ENCODE data around the gene CHMP4B. TPM values are rescaled to one million over a fixed set of nuclear protein-coding genes. Genes with fewer than 3 reads are reported as not detected.

Gene CHMP4B
- total and polyA plus RNA-seq, 3 donors from 2014 or later, result 98.3 to 114 (median 102) TPM

GRCh38 chr20:33832103-33832804 is 21.1 kb downstream of the CHMP4B start:
- intact Hi-C loops (cut with DNase I; ENCODE audit: low total_unique reads), result no loop called here
- Histone ChIP-seq H3K4me1 (peaks cover 69% of the 10 kb centered on the region), H3K27ac (peak overlapping the region; percentile 34 to 61), H3K4me3 (no peak overlapping the region), H3K27me3 (no peaks in the 10 kb centered on the region), H3K9me3 (no peaks in the 10 kb centered on the region), H3K36me3 (ENCODE audit: low read depth, missing control alignments) (no peaks in the 10 kb centered on the region)
- 41 to 46% methylated on average over 11 of the region's 11 CpGs for WGBS, 2 donors
- DNase-seq, result peak; percentile 35
- no peak for TF ChIP-seq POLR2A (IDR thresholded peaks at IDR 0.05)
- TF ChIP-seq, protein P1, sequence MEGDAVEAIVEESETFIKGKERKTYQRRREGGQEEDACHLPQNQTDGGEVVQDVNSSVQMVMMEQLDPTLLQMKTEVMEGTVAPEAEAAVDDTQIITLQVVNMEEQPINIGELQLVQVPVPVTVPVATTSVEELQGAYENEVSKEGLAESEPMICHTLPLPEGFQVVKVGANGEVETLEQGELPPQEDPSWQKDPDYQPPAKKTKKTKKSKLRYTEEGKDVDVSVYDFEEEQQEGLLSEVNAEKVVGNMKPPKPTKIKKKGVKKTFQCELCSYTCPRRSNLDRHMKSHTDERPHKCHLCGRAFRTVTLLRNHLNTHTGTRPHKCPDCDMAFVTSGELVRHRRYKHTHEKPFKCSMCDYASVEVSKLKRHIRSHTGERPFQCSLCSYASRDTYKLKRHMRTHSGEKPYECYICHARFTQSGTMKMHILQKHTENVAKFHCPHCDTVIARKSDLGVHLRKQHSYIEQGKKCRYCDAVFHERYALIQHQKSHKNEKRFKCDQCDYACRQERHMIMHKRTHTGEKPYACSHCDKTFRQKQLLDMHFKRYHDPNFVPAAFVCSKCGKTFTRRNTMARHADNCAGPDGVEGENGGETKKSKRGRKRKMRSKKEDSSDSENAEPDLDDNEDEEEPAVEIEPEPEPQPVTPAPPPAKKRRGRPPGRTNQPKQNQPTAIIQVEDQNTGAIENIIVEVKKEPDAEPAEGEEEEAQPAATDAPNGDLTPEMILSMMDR (IDR thresholded peaks at IDR 0.05), result no peak

DNA sequence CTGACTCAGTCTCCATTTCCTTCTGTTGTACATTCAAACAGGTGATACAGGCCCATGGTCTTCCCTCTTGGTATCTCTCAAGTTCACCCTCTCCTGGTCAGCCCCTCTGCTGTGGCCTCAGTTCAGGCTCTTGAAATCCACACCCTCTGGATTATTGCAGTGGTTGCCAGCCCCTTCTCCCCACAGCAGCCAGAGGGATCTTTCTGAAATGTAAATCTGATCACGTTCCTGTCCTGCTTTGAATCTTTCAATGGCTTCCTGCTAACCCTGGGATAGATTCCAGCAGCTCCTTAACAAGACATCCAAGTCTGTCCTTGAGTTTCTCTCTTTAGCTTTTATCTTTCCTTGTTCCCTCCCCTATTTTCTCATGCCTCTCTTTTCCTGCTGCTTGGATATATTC is 22.2 kb downstream of the CHMP4B start:
- H3K27ac ChIP-seq, result peak overlapping the region; percentile 46 to 59
- no peaks in the 10 kb centered on the region for H3K27me3 ChIP-seq
- no peaks in the 10 kb centered on the region for H3K9me3 ChIP-seq
- TF ChIP-seq POLR2A (IDR thresholded peaks at IDR 0.05), result no peak
- TF ChIP-seq, protein P1 (IDR thresholded peaks at IDR 0.05), result no peak
- no peak overlapping the region for H3K4me3 ChIP-seq
- H3K36me3 ChIP-seq (ENCODE audit: low read depth, missing control alignments), result no peaks in the 10 kb centered on the region
- intact Hi-C loops (cut with DNase I; ENCODE audit: low total_unique reads), result no loop called here
- no peak for DNase-seq
- H3K4me1 ChIP-seq, result peaks cover 69% of the 10 kb centered on the region
- 23 to 60% methylated on average over 1 of the region's 1 CpG for WGBS, 2 donors

GRCh38 chr20:33835615-33836172 is 24.5 kb downstream of the CHMP4B start:
- no peaks in the 10 kb centered on the region for H3K36me3 ChIP-seq (ENCODE audit: low read depth, missing control alignments)
- WGBS, 2 donors, result 81 to 88% methylated on average over 9 of the region's 9 CpGs
- H3K4me1 ChIP-seq, result peaks cover 69% of the 10 kb centered on the region
- no peak overlapping the region for H3K27ac ChIP-seq
- DNase-seq, result no peak
- intact Hi-C loops (cut with DNase I; ENCODE audit: low total_unique reads), result no loop called here
- H3K9me3 ChIP-seq, result no peaks in the 10 kb centered on the region
- H3K27me3 ChIP-seq, result no peaks in the 10 kb centered on the region
- no peak for TF ChIP-seq POLR2A (IDR thresholded peaks at IDR 0.05)
- TF ChIP-seq, protein P1 (IDR thresholded peaks at IDR 0.05), result no peak
- H3K4me3 ChIP-seq, result no peak overlapping the region

DNA sequence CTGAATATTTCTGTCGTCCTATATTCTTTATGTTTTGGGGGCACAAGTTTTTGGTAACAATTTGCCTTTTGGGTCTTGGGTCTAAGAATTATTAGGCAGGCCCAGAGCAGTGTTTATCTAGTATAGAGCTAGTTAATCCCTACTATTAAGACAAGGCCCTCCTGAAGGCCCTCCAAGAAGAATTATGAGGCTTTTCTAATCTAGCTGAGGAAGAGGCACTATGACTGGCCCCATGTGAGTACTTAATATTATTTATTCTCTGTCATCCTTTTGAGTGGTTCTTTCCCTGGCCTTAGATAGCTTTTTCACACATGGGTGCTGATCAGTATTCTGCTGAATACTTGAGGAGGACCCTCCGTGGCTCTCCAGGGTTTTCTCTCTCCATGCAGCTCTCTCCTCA is 25.1 kb downstream of the CHMP4B start:
- Histone ChIP-seq H3K4me1 (peaks cover 69% of the 10 kb centered on the region), H3K27ac (no peak overlapping the region), H3K9me3 (no peaks in the 10 kb centered on the region), H3K4me3 (no peak overlapping the region), H3K27me3 (no peaks in the 10 kb centered on the region), H3K36me3 (ENCODE audit: low read depth, missing control alignments) (no peaks in the 10 kb centered on the region)
- 82 to 87% methylated on average over 2 of the region's 2 CpGs for WGBS, 2 donors
- TF ChIP-seq POLR2A (IDR thresholded peaks at IDR 0.05), result no peak
- TF ChIP-seq, protein P1 (IDR thresholded peaks at IDR 0.05), result no peak
- no peak for DNase-seq
- intact Hi-C loops (cut with DNase I; ENCODE audit: low total_unique reads), result no loop called here
